Astrocyte (in vitro differentiated cells and primary cell): ENCODE measurements around the gene TNRC18. TPM values are rescaled to one million over a fixed set of nuclear protein-coding genes. Genes with fewer than 3 reads are reported as not detected.
A peak's percentile ranks its signal among the peaks of the same experiment; 100 is the strongest.

Source experiments
- DNase-seq: peaks from one replicate; pipeline ENCODE4 v3.0.0-alpha.2; 2010; ENCODE audit warnings: low read depth
- FAIRE-seq: peaks from 2 replicates; lab custom pipeline; 2011; peaks lifted over from hg19 to GRCh38; lab: Jason Lieb, UNC
- H2AFZ ChIP-seq: 2 replicates; pipeline ENCODE4 v1.6.0; 2012; ENCODE audit warnings: low read depth, low read length, inconsistent platforms
- H3K27ac ChIP-seq: 2 replicates; pipeline ENCODE4 v1.5.1; 2011; ENCODE audit warnings: low read depth, low read length, inconsistent platforms
- H3K27me3 ChIP-seq: 2 replicates; pipeline ENCODE4 v1.6.0; 2011; ENCODE audit warnings: low read length, inconsistent platforms; ENCODE audit not compliant: insufficient read depth
- H3K36me3 ChIP-seq: 2 replicates; pipeline ENCODE4 v1.5.1; 2011; ENCODE audit warnings: low read length, inconsistent platforms; ENCODE audit not compliant: insufficient read depth
- H3K4me1 ChIP-seq: 2 replicates; pipeline ENCODE4 v1.5.1; 2011; ENCODE audit warnings: low read length, inconsistent platforms; ENCODE audit not compliant: insufficient read depth
- H3K4me2 ChIP-seq: 2 replicates; pipeline ENCODE4 v1.6.0; 2012; ENCODE audit warnings: low read length, inconsistent platforms
- H3K4me3 ChIP-seq: 2 replicates; pipeline ENCODE4 v1.5.1; 2011; ENCODE audit warnings: low read depth, mild to moderate bottlenecking, low read length, inconsistent platforms; ENCODE audit not compliant: insufficient read depth
- H3K79me2 ChIP-seq: 2 replicates; pipeline ENCODE4 v1.6.0; 2012; ENCODE audit warnings: mild to moderate bottlenecking, low read length, inconsistent platforms; ENCODE audit not compliant: insufficient read depth
- H3K9ac ChIP-seq: 2 replicates; pipeline ENCODE4 v1.6.0; 2012; ENCODE audit warnings: mild to moderate bottlenecking, low read length, inconsistent platforms
- H3K9me3 ChIP-seq: 2 replicates; pipeline ENCODE4 v1.5.1; 2012; ENCODE audit warnings: low read depth, mild to moderate bottlenecking, low read length, inconsistent platforms; ENCODE audit not compliant: insufficient read depth
- H4K20me1 ChIP-seq: 2 replicates; pipeline ENCODE4 v1.6.0; 2012; ENCODE audit warnings: low read length, inconsistent platforms; ENCODE audit not compliant: insufficient read depth
- H3K27ac Mint-ChIP-seq: one replicate; pipeline ENCODE4 v1.8.0; 2021; ENCODE audit warnings: mild to moderate bottlenecking, mixed read lengths; ENCODE audit not compliant: unreplicated experiment
- H3K27me3 Mint-ChIP-seq: one replicate; pipeline ENCODE4 v1.8.0; 2021; ENCODE audit warnings: low read depth, mixed read lengths; ENCODE audit not compliant: unreplicated experiment
- H3K36me3 Mint-ChIP-seq: one replicate; pipeline ENCODE4 v1.8.0; 2021; ENCODE audit warnings: low read depth, mixed read lengths; ENCODE audit not compliant: unreplicated experiment
- H3K4me1 Mint-ChIP-seq: one replicate; pipeline ENCODE4 v1.8.0; 2021; ENCODE audit warnings: low read depth, mixed read lengths; ENCODE audit not compliant: unreplicated experiment
- H3K4me3 Mint-ChIP-seq: one replicate; pipeline ENCODE4 v1.8.0; 2021; ENCODE audit warnings: mild to moderate bottlenecking, moderate library complexity, mixed read lengths; ENCODE audit not compliant: unreplicated experiment
- H3K9me3 Mint-ChIP-seq: one replicate; pipeline ENCODE4 v1.8.0; 2021; ENCODE audit warnings: mild to moderate bottlenecking, mixed read lengths; ENCODE audit not compliant: unreplicated experiment
- EZH2 ChIP-seq: IDR thresholded peaks from 2 replicates; pipeline ENCODE4 v1.6.1; 2012; ENCODE audit warnings: mild to moderate bottlenecking, low read length, inconsistent platforms; ENCODE audit not compliant: insufficient read depth
- total RNA-seq: library from RNA; stranded (reverse); gene quantifications from 2 replicates; pipeline ENCODE4 v1.2.1, GENCODE V29; 2021
- TF ChIP-seq, protein P1 (sequence below): IDR thresholded peaks from 2 replicates; pipeline ENCODE4 v1.5.1; 2011; ENCODE audit warnings: low read depth, mild to moderate bottlenecking, inconsistent platforms, low read length, moderate library complexity; ENCODE audit not compliant: insufficient read depth

Gene TNRC18
- total RNA-seq, 1 donor from 2014 or later, result 84.3 TPM

DNA sequence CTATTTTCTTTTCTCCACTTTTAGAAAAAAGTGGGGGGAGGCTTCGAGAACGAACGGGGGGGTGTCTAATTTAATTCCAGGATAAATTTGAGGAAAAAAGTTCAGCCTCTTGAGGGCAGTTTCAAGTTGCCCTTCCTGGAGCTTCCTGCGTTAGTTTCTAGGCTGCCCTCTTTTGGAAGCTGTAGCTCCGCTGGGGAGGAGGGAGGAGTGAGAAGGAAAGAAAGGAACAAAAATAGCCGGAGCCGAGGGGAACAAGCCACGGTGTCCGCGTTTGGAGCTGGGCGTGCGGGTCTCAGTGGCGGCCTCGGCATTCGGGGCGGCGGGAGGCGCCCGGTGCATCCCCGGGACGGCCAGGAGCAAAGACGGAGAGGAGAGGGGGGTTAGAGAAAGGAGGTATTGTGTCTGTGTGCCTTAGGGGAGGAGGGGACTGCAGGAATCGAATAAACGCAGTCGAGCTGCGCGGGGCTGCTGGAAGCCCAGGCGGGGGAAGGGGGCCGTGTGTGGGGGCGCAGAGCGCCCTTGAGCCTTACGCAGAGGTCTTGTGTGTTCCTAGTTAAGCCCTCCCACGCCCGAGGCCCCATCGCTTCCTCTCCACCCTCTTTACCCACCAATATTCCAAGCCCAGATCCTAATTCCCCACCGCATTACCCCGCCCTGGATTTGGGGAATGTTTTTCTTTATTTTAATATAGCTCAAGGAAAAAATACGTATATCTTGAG, 2.0 kb upstream of the TNRC18 start:
- H3K36me3 Mint-ChIP-seq, result no peaks in the 10 kb centered on the region
- no peak overlapping the region for H2AFZ ChIP-seq
- peak overlapping the region; percentile 97 for H3K9ac ChIP-seq
- H3K79me2 ChIP-seq, result peaks cover 89% of the 10 kb centered on the region
- peak overlapping the region; percentile 83 for H3K4me3 ChIP-seq
- H3K4me1 ChIP-seq, result peaks cover 31% of the 10 kb centered on the region
- no peaks in the 10 kb centered on the region for H3K36me3 ChIP-seq
- H3K27me3 Mint-ChIP-seq, result no peaks in the 10 kb centered on the region
- no peak for FAIRE-seq
- no peaks in the 10 kb centered on the region for H3K27me3 ChIP-seq
- H3K27ac ChIP-seq, result peak overlapping the region; percentile 90
- peaks cover 33% of the 10 kb centered on the region for H4K20me1 ChIP-seq
- no peaks in the 10 kb centered on the region for H3K9me3 ChIP-seq
- H3K27ac Mint-ChIP-seq, result peak overlapping the region; percentile 99
- H3K4me2 ChIP-seq, result peak overlapping the region; percentile 84
- H3K9me3 Mint-ChIP-seq, result no peaks in the 10 kb centered on the region
- no peak for TF ChIP-seq EZH2
- TF ChIP-seq, protein P1, sequence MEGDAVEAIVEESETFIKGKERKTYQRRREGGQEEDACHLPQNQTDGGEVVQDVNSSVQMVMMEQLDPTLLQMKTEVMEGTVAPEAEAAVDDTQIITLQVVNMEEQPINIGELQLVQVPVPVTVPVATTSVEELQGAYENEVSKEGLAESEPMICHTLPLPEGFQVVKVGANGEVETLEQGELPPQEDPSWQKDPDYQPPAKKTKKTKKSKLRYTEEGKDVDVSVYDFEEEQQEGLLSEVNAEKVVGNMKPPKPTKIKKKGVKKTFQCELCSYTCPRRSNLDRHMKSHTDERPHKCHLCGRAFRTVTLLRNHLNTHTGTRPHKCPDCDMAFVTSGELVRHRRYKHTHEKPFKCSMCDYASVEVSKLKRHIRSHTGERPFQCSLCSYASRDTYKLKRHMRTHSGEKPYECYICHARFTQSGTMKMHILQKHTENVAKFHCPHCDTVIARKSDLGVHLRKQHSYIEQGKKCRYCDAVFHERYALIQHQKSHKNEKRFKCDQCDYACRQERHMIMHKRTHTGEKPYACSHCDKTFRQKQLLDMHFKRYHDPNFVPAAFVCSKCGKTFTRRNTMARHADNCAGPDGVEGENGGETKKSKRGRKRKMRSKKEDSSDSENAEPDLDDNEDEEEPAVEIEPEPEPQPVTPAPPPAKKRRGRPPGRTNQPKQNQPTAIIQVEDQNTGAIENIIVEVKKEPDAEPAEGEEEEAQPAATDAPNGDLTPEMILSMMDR, result no peak
- peaks cover 5% of the 10 kb centered on the region for H3K4me1 Mint-ChIP-seq
- peak overlapping the region; percentile 97 for H3K4me3 Mint-ChIP-seq
- DNase-seq, result peak; percentile 80

DNA sequence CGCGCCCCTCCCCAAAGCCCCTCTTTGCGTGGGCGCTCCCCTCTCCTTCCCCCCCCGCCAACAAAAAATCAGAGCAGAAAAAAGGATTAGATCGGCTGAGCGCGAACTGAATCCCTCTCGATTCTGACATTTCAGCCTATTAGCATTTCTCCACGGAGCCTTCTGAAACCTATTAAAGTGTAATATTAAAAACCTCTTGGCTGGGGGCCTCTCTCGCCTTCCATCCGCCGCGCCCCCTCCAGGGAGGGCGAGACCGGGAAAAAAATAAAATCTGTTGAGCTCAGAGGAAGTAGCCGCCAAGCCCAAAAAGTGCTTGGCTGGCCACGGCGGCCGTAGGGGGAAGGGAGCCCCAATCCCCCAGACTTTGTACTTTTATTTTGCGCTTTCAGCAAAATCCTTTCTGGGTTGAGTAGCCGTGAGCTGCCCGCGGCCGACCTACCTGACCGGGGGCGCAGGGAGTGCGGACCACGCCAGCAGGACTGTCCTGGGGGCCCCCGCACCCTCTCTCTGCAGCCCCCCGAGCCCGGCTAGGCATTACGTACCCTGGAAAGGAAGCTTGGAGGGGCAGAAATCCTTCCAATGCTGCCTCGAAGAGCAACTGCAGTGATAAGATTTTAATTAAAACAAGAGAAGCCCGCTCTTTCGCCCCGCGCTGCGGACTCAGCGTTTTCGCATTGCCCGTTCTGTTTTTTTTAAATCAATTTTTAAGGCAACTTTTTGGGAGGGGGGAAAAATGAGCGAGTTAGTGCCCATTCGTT, 1.3 kb upstream of the TNRC18 start:
- H4K20me1 ChIP-seq, result peaks cover 33% of the 10 kb centered on the region
- no peaks in the 10 kb centered on the region for H3K27me3 Mint-ChIP-seq
- no peak for DNase-seq
- no peaks in the 10 kb centered on the region for H3K27me3 ChIP-seq
- H3K4me2 ChIP-seq, result peak overlapping the region; percentile 84
- peak overlapping the region; percentile 97 for H3K9ac ChIP-seq
- peaks cover 28% of the 10 kb centered on the region for H3K4me1 ChIP-seq
- H3K79me2 ChIP-seq, result peaks cover 89% of the 10 kb centered on the region
- no peaks in the 10 kb centered on the region for H3K36me3 ChIP-seq
- H3K9me3 ChIP-seq, result no peaks in the 10 kb centered on the region
- no peak for TF ChIP-seq EZH2
- TF ChIP-seq, protein P1, result no peak
- no peaks in the 10 kb centered on the region for H3K9me3 Mint-ChIP-seq
- H3K27ac Mint-ChIP-seq, result peak overlapping the region; percentile 99
- peak overlapping the region; percentile 90 for H3K27ac ChIP-seq
- peak overlapping the region; percentile 83 for H3K4me3 ChIP-seq
- H3K4me1 Mint-ChIP-seq, result peaks cover 4% of the 10 kb centered on the region
- H2AFZ ChIP-seq, result no peak overlapping the region
- FAIRE-seq, result no peak
- peak overlapping the region; percentile 97 for H3K4me3 Mint-ChIP-seq
- no peaks in the 10 kb centered on the region for H3K36me3 Mint-ChIP-seq
